Activated naive CD8-positive, alpha-beta T cell treated with anti-CD3 and anti-CD28 coated beads, Interleukin-2, amount 10 ng/mL, durations not matched to agents 7 days and 5 days (primary cell): ENCODE results near the gene LOX. TPM values are rescaled to one million over a fixed set of nuclear protein-coding genes. Genes with fewer than 3 reads are reported as not detected.

Experiments used
- ATAC-seq: fragments of 150-1000 bp; cut with Tn5 transposase; one replicate; pipeline ENCODE4 v1.10.0; 2021; ENCODE audit warnings: low read depth, moderate library complexity
- POLR2A ChIA-PET: fragments of 350-600 bp; sonication (Branson Sonifier 250); formaldehyde crosslinking; loops from one replicate; lab custom pipeline; 2021; ENCODE audit warnings: antibody characterized with exemption; lab: Charles Lee
- DNase-seq: peaks from one replicate; pipeline ENCODE4 v3.0.0; 2021
- H3K27ac Mint-ChIP-seq: one replicate; pipeline ENCODE4 v1.8.0; 2022; ENCODE audit warnings: mild to moderate bottlenecking, mixed read lengths
- H3K27me3 Mint-ChIP-seq: one replicate; pipeline ENCODE4 v1.8.0; 2022; ENCODE audit warnings: mild to moderate bottlenecking, moderate library complexity, mixed read lengths
- H3K36me3 Mint-ChIP-seq: one replicate; pipeline ENCODE4 v1.8.0; 2021; ENCODE audit warnings: mild to moderate bottlenecking, mixed read lengths
- H3K4me1 Mint-ChIP-seq: one replicate; pipeline ENCODE4 v1.8.0; 2021; ENCODE audit warnings: mixed read lengths
- H3K4me3 Mint-ChIP-seq: one replicate; pipeline ENCODE4 v1.8.0; 2022; ENCODE audit warnings: mild to moderate bottlenecking, moderate library complexity, mixed read lengths
- H3K9me3 Mint-ChIP-seq: one replicate; pipeline ENCODE4 v1.8.0; 2021; ENCODE audit warnings: mixed read lengths
- total RNA-seq, 2 experiments: library from RNA; stranded (reverse); gene quantifications; one replicate each; pipeline ENCODE4 v1.2.3, GENCODE V29; 2021

LOX gene
- total RNA-seq, 2 experiments from 2014 or later = not detected

DNA sequence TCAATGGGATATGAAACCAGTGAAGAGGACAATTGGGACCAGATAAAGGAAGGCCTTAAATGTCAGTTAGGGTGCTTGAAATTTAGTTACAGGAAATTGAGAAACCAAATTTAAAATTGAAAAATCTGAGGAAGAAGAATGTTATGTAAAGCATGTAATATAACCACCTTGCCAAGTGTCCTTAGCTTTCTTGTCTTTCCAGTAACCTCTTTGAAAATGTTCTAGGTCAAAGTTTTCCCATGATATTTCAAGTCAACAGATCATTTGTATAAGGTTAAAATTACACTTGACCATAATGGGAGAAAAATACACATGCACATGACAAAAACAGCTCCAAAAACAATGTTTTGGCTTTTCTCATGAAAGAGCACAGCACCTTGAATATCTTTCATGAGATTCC is 21.1 kb downstream of the LOX start:
- POLR2A ChIA-PET = no interaction called here

GRCh38 chr5:122054266-122054665 is 23.8 kb downstream of the LOX start:
- POLR2A ChIA-PET = no interaction called here
- no peaks in the 10 kb centered on the region for H3K27me3 Mint-ChIP-seq
- peaks cover 2% of the 10 kb centered on the region for H3K4me1 Mint-ChIP-seq
- no peak overlapping the region for H3K27ac Mint-ChIP-seq
- DNase-seq (no peak), ATAC-seq (no peak)
- H3K36me3 Mint-ChIP-seq = peaks cover 13% of the 10 kb centered on the region
- no peak overlapping the region for H3K4me3 Mint-ChIP-seq
- H3K9me3 Mint-ChIP-seq = peaks cover 2% of the 10 kb centered on the region

More for the DNA sequence above, 21.1 kb downstream of the LOX start:
- Mint-ChIP-seq H3K36me3 (peaks cover 10% of the 10 kb centered on the region), H3K27ac (no peak overlapping the region), H3K27me3 (no peaks in the 10 kb centered on the region), H3K4me1 (peaks cover 2% of the 10 kb centered on the region), H3K4me3 (no peak overlapping the region), H3K9me3 (peaks cover 2% of the 10 kb centered on the region)
- ATAC-seq (no peak), DNase-seq (no peak)

GRCh38 chr5:122053181-122054109 is 24.6 kb downstream of the LOX start:
- ATAC-seq = no peak
- POLR2A ChIA-PET = no interaction called here
- Mint-ChIP-seq H3K9me3 (peaks cover 3% of the 10 kb centered on the region), H3K27ac (no peak overlapping the region), H3K4me3 (no peak overlapping the region), H3K27me3 (no peaks in the 10 kb centered on the region), H3K36me3 (peaks cover 17% of the 10 kb centered on the region), H3K4me1 (peaks cover 2% of the 10 kb centered on the region)
- no peak for DNase-seq

- DNase-seq = no peak
- Mint-ChIP-seq H3K27me3 (no peaks in the 10 kb centered on the region), H3K4me3 (no peak overlapping the region), H3K36me3 (peaks cover 17% of the 10 kb centered on the region), H3K4me1 (peaks cover 2% of the 10 kb centered on the region), H3K27ac (no peak overlapping the region), H3K9me3 (peaks cover 3% of the 10 kb centered on the region)
- no peak for ATAC-seq
- POLR2A ChIA-PET = no interaction called here
Measured at GRCh38 chr5:122051569-122051968, 26.5 kb downstream of the LOX start.

DNA sequence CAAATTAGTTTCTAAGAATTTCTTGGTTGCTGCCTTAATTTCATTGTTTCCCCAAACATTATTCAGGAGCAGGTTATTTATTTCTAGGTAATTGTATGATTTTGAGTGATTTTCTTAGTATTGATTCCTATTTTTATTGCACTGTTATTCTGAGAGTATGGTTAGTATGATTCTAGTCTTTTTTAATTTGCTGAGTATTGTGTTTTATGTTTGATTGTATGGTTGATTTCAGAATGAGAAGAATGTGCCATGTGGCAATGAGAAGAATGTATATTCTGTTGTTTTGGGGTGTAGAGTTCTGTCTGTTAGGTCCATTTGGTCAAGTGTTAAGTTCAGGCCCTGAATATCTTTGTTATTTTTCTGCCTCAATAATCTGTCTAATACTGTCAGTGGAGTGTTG is 27.1 kb downstream of the LOX start:
- ATAC-seq = no peak
- Mint-ChIP-seq H3K4me3 (no peak overlapping the region), H3K27ac (no peak overlapping the region), H3K4me1 (peaks cover 2% of the 10 kb centered on the region), H3K9me3 (peaks cover 3% of the 10 kb centered on the region), H3K36me3 (peaks cover 17% of the 10 kb centered on the region), H3K27me3 (no peaks in the 10 kb centered on the region)
- POLR2A ChIA-PET = no interaction called here
- DNase-seq = no peak

GRCh38 chr5:122040636-122041302 is 37.3 kb downstream of the LOX start:
- H3K27me3 Mint-ChIP-seq = no peaks in the 10 kb centered on the region
- POLR2A ChIA-PET = no interaction called here
- peaks cover 6% of the 10 kb centered on the region for H3K36me3 Mint-ChIP-seq
- H3K4me3 Mint-ChIP-seq = no peak overlapping the region
- H3K27ac Mint-ChIP-seq = no peak overlapping the region
- peaks cover 6% of the 10 kb centered on the region for H3K9me3 Mint-ChIP-seq
- no peaks in the 10 kb centered on the region for H3K4me1 Mint-ChIP-seq
- ATAC-seq (no peak), DNase-seq (no peak)

- ATAC-seq (no peak), DNase-seq (no peak)
- H3K27me3 Mint-ChIP-seq = no peaks in the 10 kb centered on the region
- peaks cover 9% of the 10 kb centered on the region for H3K36me3 Mint-ChIP-seq
- H3K27ac Mint-ChIP-seq = no peak overlapping the region
- H3K4me3 Mint-ChIP-seq = no peak overlapping the region
- POLR2A ChIA-PET = no interaction called here
- H3K4me1 Mint-ChIP-seq = no peaks in the 10 kb centered on the region
- no peaks in the 10 kb centered on the region for H3K9me3 Mint-ChIP-seq
Measured at GRCh38 chr5:122036326-122036725, 41.7 kb downstream of the LOX start.

DNA sequence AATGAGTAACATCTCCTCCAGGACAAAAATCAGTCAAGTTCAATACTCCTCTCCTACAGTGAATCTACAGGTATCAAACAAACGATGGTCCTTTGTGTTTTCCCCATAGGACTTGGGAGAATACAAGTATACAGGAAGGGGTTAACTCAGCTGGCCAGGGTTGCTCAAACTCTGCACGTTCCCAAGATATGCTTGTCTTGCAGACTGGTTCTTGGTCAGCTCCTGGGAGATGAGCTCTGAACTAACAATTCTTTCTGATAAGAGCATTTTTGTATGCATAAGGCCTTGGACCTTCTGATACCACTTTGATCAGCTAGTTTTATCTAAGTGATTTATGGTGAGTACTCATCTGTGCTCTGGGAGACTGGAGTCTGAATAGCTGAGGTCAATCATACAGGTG is 42.1 kb downstream of the LOX start:
- no peaks in the 10 kb centered on the region for H3K4me1 Mint-ChIP-seq
- no peaks in the 10 kb centered on the region for H3K9me3 Mint-ChIP-seq
- no peak overlapping the region for H3K27ac Mint-ChIP-seq
- H3K36me3 Mint-ChIP-seq = peaks cover 9% of the 10 kb centered on the region
- ATAC-seq (no peak), DNase-seq (no peak)
- no peak overlapping the region for H3K4me3 Mint-ChIP-seq
- POLR2A ChIA-PET = no interaction called here
- no peaks in the 10 kb centered on the region for H3K27me3 Mint-ChIP-seq

GRCh38 chr5:122031836-122032235 is 46.2 kb downstream of the LOX start:
- Mint-ChIP-seq H3K36me3 (peaks cover 18% of the 10 kb centered on the region), H3K27me3 (no peaks in the 10 kb centered on the region), H3K4me3 (no peak overlapping the region), H3K9me3 (no peaks in the 10 kb centered on the region), H3K27ac (no peak overlapping the region), H3K4me1 (no peaks in the 10 kb centered on the region)
- no peak for ATAC-seq
- POLR2A ChIA-PET = no interaction called here
- no peak for DNase-seq

DNA sequence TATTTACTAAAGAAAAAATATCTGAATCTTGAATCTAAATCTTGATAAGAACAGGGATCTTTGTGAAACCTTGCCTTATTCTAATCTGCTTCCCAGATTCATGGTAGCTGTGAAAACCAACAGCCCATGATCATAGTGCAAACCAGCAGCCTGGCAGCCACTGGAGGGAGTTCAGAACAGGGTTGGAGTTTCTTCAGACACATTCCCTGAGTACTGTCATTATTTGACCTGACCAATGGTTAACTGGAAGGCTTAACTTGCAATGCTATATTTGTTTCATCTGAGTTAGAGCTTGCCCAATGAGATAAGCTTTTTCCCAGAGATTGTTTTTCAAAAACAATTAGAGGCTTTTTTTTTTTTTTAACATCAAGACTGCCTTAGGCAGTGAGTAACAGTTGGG is 47.8 kb downstream of the LOX start:
- POLR2A ChIA-PET = no interaction called here
- H3K4me1 Mint-ChIP-seq = no peaks in the 10 kb centered on the region

DNA sequence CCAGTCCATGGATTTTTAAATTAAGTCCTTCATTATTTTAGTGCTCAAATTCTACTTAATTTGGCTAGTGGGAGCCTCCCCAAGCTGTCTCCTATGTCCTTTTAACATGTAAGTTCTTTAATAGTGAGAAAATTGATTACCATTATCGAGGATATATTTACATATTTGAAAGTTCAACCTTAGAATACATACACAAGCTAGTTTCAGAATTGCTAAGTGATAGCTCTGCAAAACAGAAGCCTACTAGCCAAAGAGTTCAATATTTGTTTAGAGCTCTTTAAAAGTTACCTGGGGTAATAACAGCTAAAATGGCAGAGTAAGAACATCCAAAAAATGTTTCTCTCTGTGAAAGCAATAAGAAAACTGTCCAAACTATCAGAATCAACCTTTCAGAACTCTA is 48.2 kb downstream of the LOX start:
- H3K36me3 Mint-ChIP-seq = peaks cover 20% of the 10 kb centered on the region
- ATAC-seq (no peak), DNase-seq (no peak)
- POLR2A ChIA-PET = no interaction called here
- no peaks in the 10 kb centered on the region for H3K9me3 Mint-ChIP-seq
- H3K27ac Mint-ChIP-seq = no peak overlapping the region
- H3K4me1 Mint-ChIP-seq = no peaks in the 10 kb centered on the region
- no peak overlapping the region for H3K4me3 Mint-ChIP-seq
- H3K27me3 Mint-ChIP-seq = no peaks in the 10 kb centered on the region

More for the DNA sequence above, 47.8 kb downstream of the LOX start:
- no peak overlapping the region for H3K27ac Mint-ChIP-seq
- no peak overlapping the region for H3K4me3 Mint-ChIP-seq
- no peaks in the 10 kb centered on the region for H3K9me3 Mint-ChIP-seq
- peaks cover 23% of the 10 kb centered on the region for H3K36me3 Mint-ChIP-seq
- no peaks in the 10 kb centered on the region for H3K27me3 Mint-ChIP-seq
- DNase-seq (no peak), ATAC-seq (no peak)

DNA sequence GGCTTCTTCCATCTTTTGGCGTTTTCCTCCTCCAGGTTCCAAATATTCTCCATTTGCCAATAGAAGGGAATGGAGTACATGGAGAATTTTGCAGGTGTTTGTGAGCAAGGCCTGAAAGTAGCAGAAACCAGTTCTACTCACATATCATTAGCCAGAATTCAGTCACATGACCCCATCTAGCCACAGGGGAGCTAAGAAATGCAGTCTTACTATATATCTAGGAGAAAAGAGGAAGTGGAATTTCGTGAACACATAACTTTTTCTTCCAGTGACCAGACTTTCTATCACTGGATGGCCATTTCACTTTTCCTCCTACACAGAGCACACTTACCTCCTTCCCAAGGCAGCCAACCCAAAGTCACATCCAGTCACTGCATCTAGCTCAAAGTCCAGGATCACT is 55.1 kb downstream of the LOX start:
- H3K27ac Mint-ChIP-seq = no peak overlapping the region
- no peak for ATAC-seq

GRCh38 chr5:122019919-122020590 is 58.0 kb downstream of the LOX start:
- POLR2A ChIA-PET = no interaction called here
- DNase-seq (no peak), ATAC-seq (no peak)
- H3K27ac Mint-ChIP-seq = no peak overlapping the region
- peaks cover 36% of the 10 kb centered on the region for H3K36me3 Mint-ChIP-seq
- H3K9me3 Mint-ChIP-seq = peaks cover 5% of the 10 kb centered on the region
- H3K27me3 Mint-ChIP-seq = no peaks in the 10 kb centered on the region
- no peaks in the 10 kb centered on the region for H3K4me1 Mint-ChIP-seq
- H3K4me3 Mint-ChIP-seq = no peak overlapping the region

More for the DNA sequence above, 55.1 kb downstream of the LOX start:
- DNase-seq = no peak
- no peaks in the 10 kb centered on the region for H3K27me3 Mint-ChIP-seq
- no peaks in the 10 kb centered on the region for H3K4me1 Mint-ChIP-seq
- H3K4me3 Mint-ChIP-seq = no peak overlapping the region
- H3K9me3 Mint-ChIP-seq = peaks cover 5% of the 10 kb centered on the region
- peaks cover 39% of the 10 kb centered on the region for H3K36me3 Mint-ChIP-seq
- POLR2A ChIA-PET = no interaction called here
